K562 (cell line): ENCODE data around the gene SLC30A9. TPM values are rescaled to one million over a fixed set of nuclear protein-coding genes. Genes with fewer than 3 reads are reported as not detected.

Experiments used
- BRF1 ChIP-seq: IDR thresholded peaks from 3 replicates; pipeline ENCODE4 v1.6.1; 2011; ENCODE audit warnings: borderline replicate concordance, mild to moderate bottlenecking; ENCODE audit not compliant: insufficient read length; ENCODE audit errors: extremely low read depth
- HMGN3 ChIP-seq: IDR thresholded peaks from 2 replicates; pipeline ENCODE4 v1.6.1; 2011; ENCODE audit warnings: borderline replicate concordance, low read depth, mild to moderate bottlenecking, mixed read lengths, low read length; ENCODE audit not compliant: insufficient read length; ENCODE audit errors: extremely low read depth
- KLF6 ChIP-seq: fragments of 250-450 bp; sonication (Bioruptor Pico); IDR thresholded peaks from 2 replicates; pipeline ENCODE4 v1.4.0; 2020; ENCODE audit warnings: mild to moderate bottlenecking, moderate library complexity, borderline replicate concordance
- MAFK ChIP-seq: IDR thresholded peaks from 2 replicates; pipeline ENCODE4 v1.6.1; 2011; ENCODE audit warnings: low read length, improper control_type of control experiment
- NCOA2 ChIP-seq, 2 experiments: fragments of 450-650 bp; IDR thresholded peaks; 2 replicates each; pipeline ENCODE4 v1.6.1; 2018; ENCODE audit warnings: mild to moderate bottlenecking in 2 of 2, moderate library complexity in 1 of 2; ENCODE audit not compliant: partially characterized antibody in 2 of 2
- PKNOX1 ChIP-seq: fragments of 450-650 bp; IDR thresholded peaks from 2 replicates; pipeline ENCODE4 v1.6.1; 2016
- PRMT5 ChIP-seq: sonication (generic); formaldehyde crosslinking; IDR thresholded peaks from 2 replicates; pipeline ENCODE4 v1.5.0; 2020; ENCODE audit warnings: missing genetic modification reagents
- RBM34 ChIP-seq: fragments of 200-400 bp; formaldehyde crosslinking; IDR thresholded peaks from 2 replicates; pipeline ENCODE4 v1.6.1; 2018; ENCODE audit warnings: low read length, borderline replicate concordance; ENCODE audit not compliant: insufficient read depth
- RREB1 ChIP-seq: fragments of 250-450 bp; sonication (Bioruptor Pico); IDR thresholded peaks from 2 replicates; pipeline ENCODE4 v1.4.0; 2020
- SETDB1 ChIP-seq: IDR thresholded peaks from one replicate; pipeline ENCODE4 v1.6.1; 2012; ENCODE audit warnings: low read length, control low read depth, inconsistent platforms
- SMARCA4 ChIP-seq: fragments of 450-650 bp; IDR thresholded peaks from 2 replicates; pipeline ENCODE4 v1.6.1; 2016
- SRF ChIP-seq, 2 experiments: fragments of 250-450, 450-650 bp in 1 of 2; sonication (Bioruptor Pico) in 1 of 2; sonication (generic) in 1 of 2; formaldehyde crosslinking; IDR thresholded peaks; 2 replicates each; pipeline versions ENCODE4 v1.5.0 to v1.5.1; 2020 to 2022; ENCODE audit warnings: mild to moderate bottlenecking in 1 of 2, missing genetic modification reagents in 1 of 2
- ZBTB17 ChIP-seq: fragments of 450-650 bp; formaldehyde crosslinking; IDR thresholded peaks from 2 replicates; pipeline ENCODE4 v1.4.0; 2020; ENCODE audit warnings: mild to moderate bottlenecking
- polyA plus RNA-seq, 8 experiments: library from polyadenylated mRNA; depleted of rRNA in 4 of 8; stranded (reverse) in 5 of 8; unstranded in 3 of 8; fragments of >200 nt; fragmentation: Nextera tagmentation in 2 of 8; fragmentation: Illumina TruSeq in 1 of 8; extraction: Ambion mirVana in 2 of 8; extraction: Trizol in 1 of 8; gene quantifications; 2 replicates each; pipeline versions ENCODE4 v1.2.1 to v1.2.3, GENCODE V29; 2011 to 2014; ENCODE audit warnings: inconsistent platforms in 1 of 8, missing spikeins in 1 of 8
- total RNA-seq, 7 experiments: library from RNA; depleted of rRNA in 6 of 7; stranded (reverse); fragments of >200 nt in 6 of 7; fragmentation: Illumina TruSeq in 2 of 7; extraction: Trizol in 2 of 7; gene quantifications; 2 replicates each; pipeline versions ENCODE4 v1.2.1 to v1.2.3, GENCODE V29; 2011 to 2021; ENCODE audit warnings: low replicate concordance in 1 of 7

The SLC30A9 gene
- total and polyA plus RNA-seq, 9 of the 15 experiments (the other 6 are each of a cell fraction or from before 2014, with no cell fraction given): 14.7 to 73.5 (median 51.6) TPM

- no peak for TF ChIP-seq RREB1 (CRISPR knock-in tag)
- TF ChIP-seq PKNOX1: no peak
- no peak for TF ChIP-seq NCOA2 (IDR thresholded peaks at IDR 0.05; ENCODE audit: partially characterized antibody in 2 of 2)
- no peak for TF ChIP-seq BRF1
- TF ChIP-seq SETDB1: no peak
- no peak for TF ChIP-seq MAFK
- no peak for TF ChIP-seq RBM34
- no peak for TF ChIP-seq KLF6 (CRISPR knock-in tag)
- TF ChIP-seq SMARCA4: no peak
- TF ChIP-seq ZBTB17 (CRISPR knock-in tag): no peak
- no peak for TF ChIP-seq SRF (CRISPR knock-in tag; IDR thresholded peaks at IDR 0.05)
- TF ChIP-seq HMGN3: no peak
- TF ChIP-seq PRMT5 (CRISPR knock-in tag): no peak
Measured at GRCh38 chr4:42078184-42078801, 88.0 kb downstream of the SLC30A9 start (continued).
